ENCODE measurements around the gene GPR146.

Gene GPR146

GRCh38 chr7:1041551-1042491, 2.5 kb upstream of the GPR146 start:
- in situ Hi-C loops (cut with MboI; ENCODE audit: low sequenced_read_pairs), result no loop called here

- in situ Hi-C loops (cut with MboI; ENCODE audit: low sequenced_read_pairs), result no loop called here
Observed at GRCh38 chr7:1042492-1042833, 1.9 kb upstream of the GPR146 start.

- in situ Hi-C loops (cut with MboI; ENCODE audit: low sequenced_read_pairs), result no loop called here
Observed at GRCh38 chr7:1043552-1044188, 676 bp upstream of the GPR146 start.

GRCh38 chr7:1045069-1046063, 1.0 kb downstream of the GPR146 start:
- in situ Hi-C loops (cut with MboI; ENCODE audit: low sequenced_read_pairs), result no loop called here

GRCh38 chr7:1046722-1047679, 2.7 kb downstream of the GPR146 start:
- in situ Hi-C loops (cut with MboI; ENCODE audit: low sequenced_read_pairs), result no loop called here

- in situ Hi-C loops (cut with MboI; ENCODE audit: low sequenced_read_pairs), result no loop called here
Observed at GRCh38 chr7:1049006-1049741, 4.8 kb downstream of the GPR146 start.

DNA sequence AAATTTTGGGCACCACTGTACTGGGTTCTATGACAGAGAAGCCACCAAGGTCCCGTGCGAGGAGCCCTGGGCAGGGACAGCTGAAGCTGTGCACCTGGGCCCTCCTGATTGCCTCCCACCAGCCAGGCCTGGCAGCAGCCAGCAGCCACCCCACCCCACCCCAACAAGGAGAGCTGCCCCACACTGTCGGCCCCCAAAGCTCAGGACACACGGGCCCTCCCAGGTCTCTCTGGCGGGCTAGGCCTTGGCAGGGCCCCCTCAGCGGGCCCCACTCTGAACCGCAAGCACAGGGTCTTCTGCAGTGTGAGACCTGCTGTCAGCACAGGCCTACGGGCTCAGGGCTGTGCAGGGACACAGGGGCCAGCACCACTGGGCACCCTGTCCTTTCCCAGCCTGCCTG, 5.5 kb downstream of the GPR146 start:
- in situ Hi-C loops (cut with MboI; ENCODE audit: low sequenced_read_pairs), result no loop called here

DNA sequence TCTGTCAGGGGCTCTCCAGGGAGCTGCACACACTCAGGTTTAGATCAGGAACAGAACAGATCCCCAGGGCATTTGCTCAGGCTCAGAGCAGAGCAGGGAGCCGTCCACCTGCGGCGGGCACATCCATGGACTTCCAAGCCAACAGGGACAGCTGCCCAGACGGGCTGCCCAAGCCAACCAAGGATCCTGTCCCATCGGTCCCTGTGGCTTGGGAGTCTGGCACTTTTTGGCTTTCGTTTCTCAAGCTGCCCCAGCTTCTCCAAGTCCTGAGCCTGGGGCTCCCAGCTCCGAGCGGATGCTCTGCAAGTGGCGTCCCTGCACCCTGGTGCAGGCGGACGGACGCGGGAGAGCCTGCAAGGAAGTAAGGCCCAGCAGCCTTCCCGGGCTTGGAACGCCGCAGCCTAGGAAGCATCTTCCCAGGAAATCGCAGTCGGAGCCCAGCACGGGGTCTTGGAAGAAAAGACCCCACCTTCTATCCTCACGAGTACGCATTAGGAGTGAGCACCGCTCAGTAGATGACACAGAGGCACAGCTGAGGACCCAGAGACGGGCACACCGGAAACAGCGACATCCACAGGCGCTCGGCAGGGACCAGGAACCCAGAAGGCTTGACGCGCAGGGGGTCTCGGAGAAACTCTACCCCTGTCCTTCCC, 6.0 kb downstream of the GPR146 start:
- in situ Hi-C loops (cut with MboI; ENCODE audit: low sequenced_read_pairs), result no loop called here

DNA sequence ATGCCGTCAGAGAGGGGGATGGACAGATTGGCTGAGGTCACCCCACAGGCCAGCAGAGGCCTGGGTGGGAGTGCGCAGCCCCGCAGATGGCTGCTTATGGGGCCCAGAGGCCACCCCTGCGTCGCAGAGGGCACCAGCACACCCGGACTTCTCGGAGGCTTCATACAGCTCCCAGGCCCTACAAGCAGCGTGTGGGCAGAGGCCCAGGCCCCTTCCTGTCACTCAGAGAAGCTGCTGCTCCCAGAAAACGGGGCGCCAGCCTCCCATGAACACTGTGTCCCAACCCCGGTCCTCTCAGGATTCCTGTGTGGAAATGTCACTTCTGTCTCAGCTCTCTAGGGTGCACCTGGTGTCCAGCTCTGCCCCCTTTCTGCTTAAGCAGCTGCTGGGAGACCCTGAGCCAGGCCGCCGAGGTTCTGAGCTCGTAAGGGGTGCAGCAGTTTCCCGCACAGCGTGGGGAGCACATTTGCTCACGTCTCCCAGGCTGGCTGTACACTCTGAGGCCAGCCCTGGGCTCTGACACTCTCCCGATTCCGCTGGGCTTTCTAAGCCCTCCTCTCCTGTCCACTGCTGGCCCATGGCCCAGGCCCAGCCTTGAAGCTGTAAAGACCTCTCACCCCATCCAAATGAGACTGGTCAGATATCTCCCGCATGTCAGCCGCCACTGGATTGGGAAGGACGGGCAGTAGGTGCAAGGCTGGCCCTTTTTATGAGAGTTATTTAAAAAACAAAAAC, 6.8 kb downstream of the GPR146 start:
- in situ Hi-C loops (cut with MboI; ENCODE audit: low sequenced_read_pairs), result no loop called here

GRCh38 chr7:1052031-1052818, 7.9 kb downstream of the GPR146 start:
- in situ Hi-C loops (cut with MboI; ENCODE audit: low sequenced_read_pairs), result no loop called here

DNA sequence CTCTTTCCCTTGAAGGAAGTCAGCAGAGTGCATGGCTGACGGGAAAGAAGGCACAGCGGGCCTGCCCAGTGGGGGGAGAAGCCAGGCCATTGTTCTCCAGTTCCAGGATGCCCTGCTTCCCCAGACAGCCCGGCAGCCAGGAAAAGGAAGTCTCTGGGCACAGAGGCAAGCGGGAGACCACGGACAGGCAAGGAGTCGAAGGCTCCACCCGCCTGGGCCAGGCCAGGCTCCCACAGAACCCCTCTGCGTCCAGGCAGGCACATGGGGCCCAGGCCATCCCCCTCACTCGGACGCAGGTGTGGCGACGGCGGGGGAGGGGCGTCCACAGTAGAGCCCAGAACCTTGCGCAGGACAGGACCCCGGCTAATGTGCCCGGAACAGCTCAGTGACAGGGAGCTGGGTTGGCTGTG, 8.7 kb downstream of the GPR146 start:
- in situ Hi-C loops (cut with MboI; ENCODE audit: low sequenced_read_pairs), result no loop called here

- in situ Hi-C loops (cut with MboI; ENCODE audit: low sequenced_read_pairs), result no loop called here
Observed at GRCh38 chr7:1053816-1054370, 9.5 kb downstream of the GPR146 start.

GRCh38 chr7:1054438-1054837, 10.1 kb downstream of the GPR146 start:
- in situ Hi-C loops (cut with MboI; ENCODE audit: low sequenced_read_pairs), result no loop called here

GRCh38 chr7:1054861-1055450, 10.6 kb downstream of the GPR146 start:
- in situ Hi-C loops (cut with MboI; ENCODE audit: low sequenced_read_pairs), result no loop called here

GRCh38 chr7:1055491-1055955, 11.2 kb downstream of the GPR146 start:
- in situ Hi-C loops (cut with MboI; ENCODE audit: low sequenced_read_pairs), result no loop called here

GRCh38 chr7:1055956-1056784, 11.8 kb downstream of the GPR146 start:
- in situ Hi-C loops (cut with MboI; ENCODE audit: low sequenced_read_pairs), result no loop called here
